Tongue (tissue), 3 donors: ENCODE measurements around the gene GPN1. TPM values are rescaled to one million over a fixed set of nuclear protein-coding genes. Genes with fewer than 3 reads are reported as not detected.
"Not testable (repeated sequence)": the region's sequence is repeated elsewhere in the genome, so short reads cannot be mapped to it uniquely, and the experiment has no call there.

Experiments
- DNase-seq: peaks from one replicate; pipeline ENCODE4 v3.0.0-alpha.2; 2015
- small RNA-seq: library from RNA; depleted of rRNA; stranded (forward); fragments of <200 nt; gene quantifications from one replicate; pipeline ENCODE3, GENCODE V24; 2014; ENCODE audit warnings: low replicate concordance
- total RNA-seq: library from RNA; depleted of rRNA; stranded (reverse); fragments of >200 nt; gene quantifications from one replicate; pipeline ENCODE4 v1.2.3, GENCODE V29; 2014

GPN1 gene
- total RNA-seq, 1 donor from 2014 or later, result 24.3 TPM

DNA sequence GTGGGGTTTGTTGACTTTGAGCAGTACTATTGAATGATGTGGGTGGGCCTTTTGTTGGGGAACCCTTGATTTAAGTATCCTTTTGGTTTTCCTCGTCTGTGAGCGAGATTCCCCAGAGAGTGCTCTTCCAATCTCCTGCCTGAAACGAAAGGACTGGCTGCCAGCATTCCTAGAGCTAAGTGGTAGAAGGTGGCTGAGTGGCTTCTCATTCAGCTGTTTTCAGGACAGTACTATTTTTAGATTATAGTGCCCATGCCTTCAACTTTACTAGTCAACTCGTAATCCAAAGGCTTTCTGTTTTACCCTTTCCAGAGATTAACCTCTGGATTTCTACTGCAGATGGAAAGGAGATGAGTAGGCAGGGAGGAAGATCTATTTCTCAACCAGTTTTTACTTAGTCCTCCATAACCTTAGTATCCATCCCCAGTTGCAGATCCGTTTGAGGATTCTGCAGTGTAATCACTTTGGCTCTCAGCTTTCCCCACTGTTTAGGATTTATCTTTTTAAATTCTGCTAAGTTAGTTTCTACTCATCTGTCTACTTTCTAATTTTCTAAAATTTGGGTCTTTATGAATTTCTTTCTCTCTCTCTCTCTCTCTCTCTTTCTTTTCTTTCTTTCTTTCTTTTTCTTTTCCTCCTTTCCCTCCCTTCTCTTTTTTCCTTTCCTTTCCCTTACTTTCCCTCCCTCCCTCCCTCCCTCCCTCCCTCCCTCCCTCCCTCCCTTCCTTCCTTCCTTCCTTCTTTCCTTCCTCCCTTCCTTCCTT, 44.1 kb downstream of the GPN1 start:
- DNase-seq, result peak; percentile 36

DNA sequence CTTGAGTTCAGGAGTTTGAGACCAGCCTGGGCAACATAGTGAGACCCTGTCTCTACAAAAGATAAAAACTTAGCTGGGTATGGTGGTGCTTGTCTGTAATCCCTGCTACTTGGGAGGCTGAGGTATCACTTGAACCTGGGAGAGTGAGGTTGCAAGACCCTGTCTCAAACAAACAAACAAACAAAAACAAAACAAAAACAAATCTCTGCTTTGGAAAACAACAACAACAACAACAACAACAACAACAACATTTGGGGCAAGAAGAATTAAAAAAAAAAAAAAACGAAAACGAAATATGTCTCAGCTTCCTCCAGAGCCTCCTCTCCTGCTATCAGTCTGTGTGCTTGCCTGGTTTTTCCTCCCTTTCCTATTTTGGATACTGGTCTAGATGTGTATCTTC, 51.7 kb downstream of the GPN1 start:
- DNase-seq, result no peak

DNA sequence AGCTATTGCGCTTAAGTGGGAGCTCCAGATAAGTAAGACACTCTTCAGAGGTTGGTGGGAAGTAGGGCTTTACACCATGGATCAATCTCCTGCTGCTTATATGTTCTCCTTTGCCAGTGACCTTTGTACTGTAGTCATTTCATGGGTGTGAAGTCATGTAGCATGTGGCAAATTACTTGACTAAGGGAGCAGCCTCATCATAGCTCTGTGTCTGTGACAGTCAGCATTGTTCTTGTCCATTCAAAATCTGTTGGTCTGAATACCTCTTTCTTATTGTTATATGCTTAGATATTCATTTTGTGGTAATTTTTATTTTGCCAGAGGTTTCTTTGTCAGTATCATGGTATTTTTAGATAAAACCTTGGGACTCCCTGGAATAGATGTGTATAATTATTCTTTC, 53.0 kb downstream of the GPN1 start:
- DNase-seq, result no peak

DNA sequence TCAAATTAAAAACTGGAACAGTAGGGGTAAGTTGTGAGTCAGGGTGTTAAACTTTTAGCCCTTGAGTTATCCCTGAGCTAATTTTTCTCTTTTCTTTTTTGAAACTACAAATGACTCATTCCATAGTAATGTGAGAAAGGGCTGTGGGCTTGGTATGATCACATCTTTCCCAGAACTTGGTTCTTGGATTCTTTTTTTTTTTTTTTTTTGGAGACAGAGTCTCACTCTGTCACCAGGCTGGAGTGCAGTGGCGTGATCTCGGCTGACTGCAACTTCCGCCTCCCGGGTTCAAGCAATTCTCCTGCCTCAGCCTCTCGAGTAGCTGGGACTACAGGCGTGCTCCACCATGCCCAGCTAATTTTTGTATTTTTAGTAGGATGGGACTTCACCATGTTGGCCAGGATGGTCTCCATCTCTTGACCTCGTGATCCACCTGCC, 53.5 kb downstream of the GPN1 start:
- not testable (repeated sequence) for DNase-seq

DNA sequence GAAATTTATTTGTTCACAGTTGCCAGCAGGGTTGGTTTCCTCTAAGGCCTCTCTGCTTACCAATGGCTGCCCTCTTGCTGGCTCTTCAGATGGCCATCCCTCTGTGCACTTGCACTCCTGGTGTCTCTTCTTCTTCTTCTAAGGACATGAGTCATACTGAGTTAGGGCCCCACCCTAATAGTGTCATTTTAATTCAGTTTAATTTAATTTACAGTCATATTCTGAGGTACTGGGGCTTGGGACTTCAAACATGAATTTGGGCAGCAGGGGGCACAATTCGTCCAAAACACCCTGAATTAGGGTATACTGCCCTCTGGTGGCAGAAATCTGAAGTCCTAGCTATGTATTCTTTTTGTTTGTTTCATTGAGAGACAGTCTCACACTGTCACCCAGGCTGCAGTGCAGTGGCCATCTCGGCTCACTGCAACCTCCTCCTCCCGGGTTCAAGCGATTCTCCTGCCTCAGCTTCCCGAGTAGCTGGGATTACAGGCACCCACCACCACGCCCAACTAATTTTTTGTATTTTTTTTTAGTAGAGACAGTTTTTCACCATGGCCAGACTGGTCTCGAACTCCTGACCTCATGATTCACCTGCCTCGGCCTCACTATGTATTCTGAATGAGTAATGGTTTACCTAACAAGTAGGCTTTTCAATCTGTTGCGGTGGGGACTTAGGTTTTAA, 54.7 kb downstream of the GPN1 start:
- peak; percentile 95 for DNase-seq

DNA sequence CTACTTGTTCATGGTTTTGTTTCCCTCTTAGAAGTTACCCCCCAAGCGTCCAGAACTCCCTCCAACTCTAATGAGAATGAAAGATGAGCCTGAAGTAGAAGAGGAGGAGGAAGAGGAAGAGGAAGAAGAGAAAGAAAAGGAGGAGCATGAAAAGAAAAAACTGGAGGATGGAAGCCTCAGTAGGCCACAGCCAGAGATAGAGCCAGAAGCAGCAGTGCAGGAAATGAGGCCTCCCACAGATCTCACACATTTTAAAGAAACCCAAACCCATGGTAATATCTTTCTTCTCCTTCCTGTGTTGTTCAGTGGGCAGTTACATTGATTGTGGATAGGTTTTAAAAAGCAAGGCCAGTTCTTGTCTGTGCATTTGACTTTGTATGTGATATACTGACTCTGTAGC, 56.2 kb downstream of the GPN1 start:
- not testable (repeated sequence) for DNase-seq

DNA sequence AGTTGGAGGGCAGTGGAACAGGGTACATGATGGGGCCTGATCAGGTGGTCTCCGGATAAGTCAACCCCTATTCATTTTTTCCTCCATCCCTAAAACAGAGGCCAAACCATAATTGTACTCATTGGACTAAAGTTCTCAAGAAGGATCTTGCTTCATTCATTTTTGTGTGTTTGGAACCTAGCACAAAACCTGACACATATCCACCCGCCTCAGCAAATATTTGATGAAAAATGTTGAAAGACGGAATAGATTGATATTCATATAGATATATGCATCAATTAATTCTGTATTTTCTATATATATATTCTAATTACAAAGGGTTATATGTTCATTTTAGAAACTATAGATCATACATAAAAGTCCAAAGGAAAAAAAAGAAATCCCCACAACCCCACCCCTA, 56.7 kb downstream of the GPN1 start:
- no peak for DNase-seq

DNA sequence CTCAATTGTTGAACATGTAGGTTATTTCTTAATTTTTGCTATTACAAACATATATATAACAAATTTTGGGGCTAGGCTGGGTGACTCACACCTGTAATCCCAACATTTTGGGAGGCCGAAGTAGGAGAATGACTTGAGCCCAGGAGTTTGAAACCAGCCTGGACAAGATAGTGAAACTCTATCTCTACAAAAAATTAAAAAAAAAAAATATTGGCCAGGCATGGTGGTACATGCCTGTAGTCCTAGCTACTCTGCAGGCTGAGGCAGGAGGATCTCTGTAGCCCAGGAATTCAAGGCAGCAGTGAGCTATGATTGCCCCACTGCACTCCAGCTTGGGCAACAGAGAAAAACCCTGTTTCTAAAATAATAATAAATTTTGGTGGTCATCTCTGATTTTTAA, 58.4 kb downstream of the GPN1 start:
- DNase-seq, result no peak

DNA sequence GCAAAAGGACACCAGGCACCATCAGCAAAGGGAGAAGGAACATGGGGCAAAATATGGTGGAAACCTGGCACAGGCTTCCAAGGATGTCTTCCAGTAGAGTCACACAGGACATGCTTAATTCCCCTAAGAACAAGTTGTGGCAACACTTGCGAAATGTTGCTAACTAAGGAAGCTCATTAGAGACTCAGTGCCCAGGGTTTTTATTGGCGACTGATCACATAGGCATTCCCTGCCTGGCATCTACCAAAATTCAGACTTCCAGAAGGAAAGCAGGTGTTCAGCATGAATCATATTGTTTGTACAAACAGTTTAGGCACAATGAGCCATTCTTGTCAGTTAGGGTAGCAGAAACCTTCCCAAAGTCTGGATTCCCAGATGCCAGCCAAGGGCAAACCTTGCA, 60.6 kb downstream of the GPN1 start:
- no peak for DNase-seq

DNA sequence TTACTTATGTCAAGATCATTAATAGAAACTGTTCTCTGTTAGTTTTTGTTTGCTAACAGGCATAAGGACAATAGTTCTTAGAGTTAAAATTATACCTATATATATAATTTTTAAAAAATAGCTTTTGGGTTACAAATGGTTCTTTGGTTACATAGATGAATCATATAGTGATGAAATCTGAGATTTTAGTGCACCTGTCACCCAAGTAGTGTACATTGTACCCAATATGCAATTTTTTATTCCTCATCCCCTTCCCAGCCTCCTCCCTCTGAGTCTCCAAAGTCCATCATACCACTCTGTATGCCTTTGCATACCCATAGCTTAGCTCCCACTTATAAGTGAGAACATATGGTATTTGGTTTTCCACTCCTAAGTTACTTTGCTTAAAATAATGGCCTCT, 61.2 kb downstream of the GPN1 start:
- DNase-seq, result no peak

DNA sequence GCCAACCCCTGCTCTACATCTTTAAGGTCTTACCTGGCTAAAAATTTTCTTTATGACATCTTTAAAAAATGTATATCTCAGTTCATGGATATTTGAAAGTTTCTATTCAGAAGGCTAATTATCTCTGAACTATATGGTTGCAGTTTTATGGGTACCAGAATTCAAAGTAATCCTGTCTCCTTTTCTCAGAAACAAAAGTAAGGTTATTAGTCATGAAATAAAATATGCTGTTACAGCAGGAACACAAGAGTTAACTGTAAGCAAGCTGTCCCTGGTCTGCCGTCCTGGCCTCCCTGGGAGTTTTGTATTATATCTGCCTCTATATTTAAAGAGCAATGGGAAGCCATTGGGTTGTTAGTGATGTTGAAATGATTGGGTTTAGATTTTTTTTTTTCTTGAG, 68.8 kb downstream of the GPN1 start:
- DNase-seq, result no peak

Small RNA genes within 50 kb of the gene (small RNA-seq; reads per million reads assigned to genes)
- not detected for gene RF00340

Other genes with a start within 250 kb of the GPN1 start
- 9.4 TPM for gene ZNF513, start 248.3 kb upstream of the GPN1 start, total RNA-seq
- 41.3 TPM for gene PPM1G, start 219.5 kb upstream of the GPN1 start, total RNA-seq
- gene NRBP1, start 200.4 kb upstream of the GPN1 start, total RNA-seq, result 93.0 TPM
- gene KRTCAP3, start 186.7 kb upstream of the GPN1 start, total RNA-seq, result 6.2 TPM
- 23.1 TPM for gene IFT172, start 139.3 kb upstream of the GPN1 start, total RNA-seq
- 9.5 TPM for gene FNDC4, start 133.8 kb upstream of the GPN1 start, total RNA-seq
- not detected for gene GCKR, start 132.2 kb upstream of the GPN1 start, total RNA-seq
- gene ZNF512, start 46.0 kb upstream of the GPN1 start, total RNA-seq, result 62.3 TPM
- gene CCDC121, start within 50 bp of the GPN1 start, total RNA-seq, result 5.7 TPM
- 22.4 TPM for gene SUPT7L, start 34.6 kb downstream of the GPN1 start, total RNA-seq
- 29.7 TPM for gene SLC4A1AP, start 34.8 kb downstream of the GPN1 start, total RNA-seq
- 168 TPM for gene MRPL33, start 142.7 kb downstream of the GPN1 start, total RNA-seq